ENCODE results near the gene DEK.
A peak's percentile ranks its signal among the peaks of the same experiment; 100 is the strongest.
"Not testable (repeated sequence)": the region's sequence is repeated elsewhere in the genome, so short reads cannot be mapped to it uniquely, and the experiment has no call there.

Gene DEK

GRCh38 chr6:18264219-18264922 lies at the start of gene DEK:
Gene DEK (minus strand): TSS chr6:18264530. CDS start chr6:18263987, 543 bp downstream.
- H3K4me3 ChIP-seq (ENCODE audit: low read depth, low read length) = peak within 1 kb of the TSS; percentile 73

- no peak overlapping the region for H3K4me3 ChIP-seq (ENCODE audit: low read depth, low read length)
Measured at GRCh38 chr6:18312368-18312767, 48.0 kb upstream of the DEK start.

- not testable (repeated sequence) for H3K4me3 ChIP-seq (ENCODE audit: low read depth, low read length)
Measured at GRCh38 chr6:18310010-18310409, 45.7 kb upstream of the DEK start.

- H3K4me3 ChIP-seq (ENCODE audit: low read depth, low read length) = no peak overlapping the region
Measured at GRCh38 chr6:18309046-18309445, 44.7 kb upstream of the DEK start.

- no peak overlapping the region for H3K4me3 ChIP-seq (ENCODE audit: low read depth, low read length)
Measured at GRCh38 chr6:18308070-18308735, 43.9 kb upstream of the DEK start.

GRCh38 chr6:18306977-18307376 lies 42.6 kb upstream of the DEK start:
- H3K4me3 ChIP-seq (ENCODE audit: low read depth, low read length) = no peak overlapping the region

- H3K4me3 ChIP-seq (ENCODE audit: low read depth, low read length) = no peak overlapping the region
Measured at GRCh38 chr6:18302561-18303439, 38.5 kb upstream of the DEK start.

- H3K4me3 ChIP-seq (ENCODE audit: low read depth, low read length) = no peak overlapping the region
Measured at GRCh38 chr6:18293076-18293904, 29.0 kb upstream of the DEK start.

GRCh38 chr6:18289283-18289682 lies 25.0 kb upstream of the DEK start:
- no peak overlapping the region for H3K4me3 ChIP-seq (ENCODE audit: low read depth, low read length)

- no peak overlapping the region for H3K4me3 ChIP-seq (ENCODE audit: low read depth, low read length)
Measured at GRCh38 chr6:18284261-18284660, 19.9 kb upstream of the DEK start.

GRCh38 chr6:18281564-18281963 lies 17.2 kb upstream of the DEK start:
- H3K4me3 ChIP-seq (ENCODE audit: low read depth, low read length) = no peak overlapping the region

- H3K4me3 ChIP-seq (ENCODE audit: low read depth, low read length) = no peak overlapping the region
Measured at GRCh38 chr6:18280084-18280483, 15.8 kb upstream of the DEK start.

GRCh38 chr6:18279422-18279821 lies 15.1 kb upstream of the DEK start:
- H3K4me3 ChIP-seq (ENCODE audit: low read depth, low read length) = no peak overlapping the region

GRCh38 chr6:18277237-18278006 lies 13.1 kb upstream of the DEK start:
- peak overlapping the region; percentile 67 for H3K4me3 ChIP-seq (ENCODE audit: low read depth, low read length)

- H3K4me3 ChIP-seq (ENCODE audit: low read depth, low read length) = peak overlapping the region; percentile 67
Measured at GRCh38 chr6:18276610-18277236, 12.4 kb upstream of the DEK start.

- no peak overlapping the region for H3K4me3 ChIP-seq (ENCODE audit: low read depth, low read length)
Measured at GRCh38 chr6:18270216-18270615, 5.9 kb upstream of the DEK start.

- H3K4me3 ChIP-seq (ENCODE audit: low read depth, low read length) = no peak overlapping the region
Measured at GRCh38 chr6:18269717-18270116, 5.4 kb upstream of the DEK start.

- H3K4me3 ChIP-seq (ENCODE audit: low read depth, low read length) = no peak overlapping the region
Measured at GRCh38 chr6:18269253-18269652, 4.9 kb upstream of the DEK start.

GRCh38 chr6:18268066-18268465 lies 3.7 kb upstream of the DEK start:
- H3K4me3 ChIP-seq (ENCODE audit: low read depth, low read length) = no peak overlapping the region

GRCh38 chr6:18266523-18266912 lies 2.2 kb upstream of the DEK start:
- no peak overlapping the region for H3K4me3 ChIP-seq (ENCODE audit: low read depth, low read length)
